ENCODE data around the gene VAV3. TPM values are rescaled to one million over a fixed set of nuclear protein-coding genes. Genes with fewer than 3 reads are reported as not detected.

Gene VAV3
- total and polyA plus RNA-seq, 2 of the 13 experiments (the other 11 are each of a cell fraction or from before 2014, with no cell fraction given), result 15.9 to 29.8 TPM

- TF ChIP-seq ZNF281 (CRISPR knock-in tag; IDR thresholded peaks at IDR 0.05; ENCODE audit: borderline replicate concordance) (no peak), TARDBP (CRISPR knock-in tag; IDR thresholded peaks at IDR 0.05) (no peak), REXO4 (CRISPR knock-in tag; IDR thresholded peaks at IDR 0.05; ENCODE audit: borderline replicate concordance) (no peak), MIER2 (CRISPR knock-in tag; IDR thresholded peaks at IDR 0.05) (no peak), ZNF280B (CRISPR knock-in tag; IDR thresholded peaks at IDR 0.05; ENCODE audit: borderline replicate concordance) (no peak), ZNF275 (CRISPR knock-in tag; IDR thresholded peaks at IDR 0.05; ENCODE audit: borderline replicate concordance) (no peak), NFYC (CRISPR knock-in tag; IDR thresholded peaks at IDR 0.05) (no peak), NFE2 (CRISPR knock-in tag; IDR thresholded peaks at IDR 0.05) (no peak)
Observed at GRCh38 chr1:107867422-107867821, 97.6 kb downstream of the VAV3 start (continued).

- in situ Hi-C loops (cut with HindIII; ENCODE audit: extremely low pct_ligation_motif_present, low pct_unique_long_range_greater_than_20kb) (no loop called here), intact Hi-C loops (cut with micrococcal nuclease; ENCODE audit: unreplicated experiment) (no loop called here)
- BruUV-seq (replicated peaks), result no TSS peak
- H3K27ac ChIP-seq (ENCODE audit: extremely low read length, insufficient read depth, low read length), result no peak overlapping the region
- no peaks in the 10 kb centered on the region for H3K4me1 ChIP-seq (ENCODE audit: insufficient read depth, low read length)
- no peak overlapping the region for H3K4me3 ChIP-seq (replicated peaks in 1 of 3; ENCODE audit: insufficient read depth in 1 of 3, low read depth in 2 of 3, low read length in 3 of 3)
- ATAC-seq (no peak), DNase-seq (ENCODE audit: low spot score) (no peak), FAIRE-seq (no peak)
- no peak overlapping the region for H3K9ac ChIP-seq (ENCODE audit: insufficient read depth, low read depth, low read length)
- no peaks in the 10 kb centered on the region for H4K20me1 ChIP-seq (ENCODE audit: insufficient read depth, low read length)
- no peaks in the 10 kb centered on the region for H3K27me3 ChIP-seq (ENCODE audit: control insufficient read depth in 1 of 2, insufficient read depth in 2 of 2, low read length in 2 of 2)
- H3K9me3 ChIP-seq (ENCODE audit: low read length), result no peaks in the 10 kb centered on the region
- no peak overlapping the region for H3K4me2 ChIP-seq (ENCODE audit: low read depth, low read length)
- ChIA-PET CTCF (ENCODE audit: low intra/inter-chr PET ratio, low total read pairs) (no interaction called here), POLR2A (no interaction called here)
- H3K79me2 ChIP-seq (ENCODE audit: insufficient read depth, low read length), result no peaks in the 10 kb centered on the region
- H3K36me3 ChIP-seq (replicated peaks in 1 of 2; ENCODE audit: control insufficient read depth in 1 of 2, insufficient read depth in 2 of 2, low read length in 2 of 2), result no peaks in the 10 kb centered on the region
- no peak overlapping the region for H2AFZ ChIP-seq (ENCODE audit: low read length)
- no peak for TF ChIP-seq DZIP1 (CRISPR knock-in tag; IDR thresholded peaks at IDR 0.05)
- no peak for TF ChIP-seq ZNF557 (CRISPR knock-in tag; IDR thresholded peaks at IDR 0.05)
- TF ChIP-seq CENPX (CRISPR knock-in tag; IDR thresholded peaks at IDR 0.05), result no peak
- TF ChIP-seq ATF7 (IDR thresholded peaks at IDR 0.05), result no peak
- no peak for TF ChIP-seq ATF7 (CRISPR knock-in tag; IDR thresholded peaks at IDR 0.05)
- no peak for TF ChIP-seq ZNF496 (CRISPR knock-in tag; IDR thresholded peaks at IDR 0.05; ENCODE audit: insufficient replicate concordance)
Observed at GRCh38 chr1:107866870-107867269, 98.1 kb downstream of the VAV3 start.
